DND-41 (cell line): ENCODE measurements around the gene ASXL1.

ENCODE experiments used
- EZH2 ChIP-seq: IDR thresholded peaks from 3 replicates; pipeline ENCODE4 v1.6.1; 2012; ENCODE audit warnings: borderline replicate concordance, low read depth, mild to moderate bottlenecking, moderate library complexity, low read length, inconsistent platforms; ENCODE audit not compliant: severe bottlenecking
- TF ChIP-seq, protein P1 (sequence below): IDR thresholded peaks from 2 replicates; pipeline ENCODE4 v1.5.1; 2012; ENCODE audit warnings: borderline replicate concordance, low read length, moderate library complexity, mild to moderate bottlenecking; ENCODE audit not compliant: poor library complexity, severe bottlenecking; ENCODE audit errors: extremely low read depth

DNA sequence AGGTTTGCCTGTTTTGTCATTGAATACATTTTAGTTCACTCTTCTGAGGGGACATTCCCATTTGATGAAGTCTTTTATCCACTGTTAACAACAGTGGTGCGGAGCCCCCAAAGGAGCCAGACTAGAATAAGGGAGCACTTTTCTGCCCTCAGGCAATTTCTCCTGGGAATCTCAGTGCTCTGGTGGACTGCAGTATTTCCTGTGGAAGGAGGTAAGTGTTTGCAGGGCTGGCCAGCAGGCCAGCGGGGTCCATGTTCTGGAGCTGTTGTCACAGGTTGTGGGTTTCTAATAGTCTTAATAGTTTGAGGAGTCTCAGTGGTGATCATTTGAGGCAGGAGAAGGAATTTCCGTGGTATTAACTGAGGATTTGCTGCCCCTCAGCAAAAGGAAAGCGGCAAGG, 83.5 kb downstream of the ASXL1 start:
- TF ChIP-seq, protein P1, sequence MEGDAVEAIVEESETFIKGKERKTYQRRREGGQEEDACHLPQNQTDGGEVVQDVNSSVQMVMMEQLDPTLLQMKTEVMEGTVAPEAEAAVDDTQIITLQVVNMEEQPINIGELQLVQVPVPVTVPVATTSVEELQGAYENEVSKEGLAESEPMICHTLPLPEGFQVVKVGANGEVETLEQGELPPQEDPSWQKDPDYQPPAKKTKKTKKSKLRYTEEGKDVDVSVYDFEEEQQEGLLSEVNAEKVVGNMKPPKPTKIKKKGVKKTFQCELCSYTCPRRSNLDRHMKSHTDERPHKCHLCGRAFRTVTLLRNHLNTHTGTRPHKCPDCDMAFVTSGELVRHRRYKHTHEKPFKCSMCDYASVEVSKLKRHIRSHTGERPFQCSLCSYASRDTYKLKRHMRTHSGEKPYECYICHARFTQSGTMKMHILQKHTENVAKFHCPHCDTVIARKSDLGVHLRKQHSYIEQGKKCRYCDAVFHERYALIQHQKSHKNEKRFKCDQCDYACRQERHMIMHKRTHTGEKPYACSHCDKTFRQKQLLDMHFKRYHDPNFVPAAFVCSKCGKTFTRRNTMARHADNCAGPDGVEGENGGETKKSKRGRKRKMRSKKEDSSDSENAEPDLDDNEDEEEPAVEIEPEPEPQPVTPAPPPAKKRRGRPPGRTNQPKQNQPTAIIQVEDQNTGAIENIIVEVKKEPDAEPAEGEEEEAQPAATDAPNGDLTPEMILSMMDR = no peak
- TF ChIP-seq EZH2 = no peak
